HG03135 (cell line): ENCODE results near the gene KHSRP.
"Not testable (repeated sequence)": the region's sequence is repeated elsewhere in the genome, so short reads cannot be mapped to it uniquely, and the experiment has no call there.

Experiments used
- ATAC-seq: cut with Tn5 transposase; IDR thresholded peaks from one replicate; pipeline ENCODE4 v1.9.1; 2021; ENCODE audit warnings: mild to moderate bottlenecking, moderate library complexity; ENCODE audit not compliant: unreplicated experiment

KHSRP gene

DNA sequence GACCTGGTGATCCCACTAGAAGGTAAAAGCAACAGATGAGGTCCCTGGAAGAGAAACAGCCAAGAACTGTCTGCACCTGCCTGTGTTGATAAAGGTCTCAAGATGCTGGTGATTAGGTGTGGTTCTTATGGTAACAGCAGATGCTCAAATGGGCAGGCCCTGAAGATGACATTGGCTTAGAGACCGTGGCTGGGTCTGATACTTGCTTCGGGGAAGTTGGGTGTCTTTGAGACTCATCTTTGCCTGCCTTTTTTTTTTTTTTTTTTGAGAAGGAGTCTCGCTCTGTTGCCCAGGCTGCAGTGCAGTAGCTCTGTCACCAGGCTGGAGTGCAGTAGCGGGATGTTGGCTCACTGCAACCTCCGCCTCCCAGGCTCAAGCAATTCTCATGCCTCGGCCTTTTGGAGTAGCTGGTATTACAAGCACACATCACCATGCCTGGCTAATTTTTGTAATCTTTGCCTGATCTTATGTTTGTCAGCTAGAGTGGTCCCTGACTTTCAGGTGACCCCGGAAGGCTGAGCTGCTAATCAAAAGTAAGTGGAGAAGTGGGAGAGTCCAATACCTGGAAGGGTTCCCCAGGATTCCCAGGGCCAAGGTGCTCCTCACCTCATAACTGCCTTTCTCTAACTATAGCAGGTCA, 27.1 kb upstream of the KHSRP start:
- no peak for ATAC-seq

DNA sequence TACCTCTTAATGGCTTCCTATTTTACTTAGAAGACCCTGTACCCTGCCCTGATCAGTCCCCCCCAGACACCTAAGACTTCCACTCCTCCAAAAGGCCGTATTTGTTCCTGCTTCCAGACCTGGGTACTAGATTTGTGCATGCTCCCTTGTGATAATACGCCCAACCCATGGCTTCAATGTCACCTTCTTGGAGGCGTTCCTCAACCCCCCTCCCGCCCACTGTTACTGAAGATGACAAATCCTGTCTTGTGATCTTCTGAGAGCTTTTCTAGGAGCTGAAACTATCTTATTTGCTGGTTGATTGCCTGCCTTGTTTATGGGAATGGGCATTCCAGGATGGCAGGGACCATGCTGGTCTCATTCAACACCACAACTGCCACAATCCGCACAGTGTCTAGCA, 25.6 kb upstream of the KHSRP start:
- no peak for ATAC-seq

DNA sequence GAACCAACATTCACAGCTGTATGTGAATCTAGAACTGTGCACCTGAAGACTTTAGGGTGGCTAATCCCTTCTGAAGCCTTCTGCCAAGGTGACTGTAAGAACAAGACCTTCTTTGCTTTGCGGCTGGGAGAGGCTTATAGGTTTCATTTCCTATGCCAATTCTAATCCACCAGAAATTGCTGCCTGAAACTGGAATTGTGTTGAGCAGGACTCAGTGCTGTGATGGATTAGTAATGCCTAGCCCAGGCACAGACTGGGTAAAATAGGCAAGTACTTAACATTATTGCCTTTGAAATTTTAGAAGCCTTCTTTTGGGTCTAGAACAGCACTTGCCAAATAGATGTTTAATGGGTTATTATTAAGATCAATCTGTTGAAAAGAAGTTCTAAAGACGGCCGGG, 23.4 kb upstream of the KHSRP start:
- no peak for ATAC-seq

DNA sequence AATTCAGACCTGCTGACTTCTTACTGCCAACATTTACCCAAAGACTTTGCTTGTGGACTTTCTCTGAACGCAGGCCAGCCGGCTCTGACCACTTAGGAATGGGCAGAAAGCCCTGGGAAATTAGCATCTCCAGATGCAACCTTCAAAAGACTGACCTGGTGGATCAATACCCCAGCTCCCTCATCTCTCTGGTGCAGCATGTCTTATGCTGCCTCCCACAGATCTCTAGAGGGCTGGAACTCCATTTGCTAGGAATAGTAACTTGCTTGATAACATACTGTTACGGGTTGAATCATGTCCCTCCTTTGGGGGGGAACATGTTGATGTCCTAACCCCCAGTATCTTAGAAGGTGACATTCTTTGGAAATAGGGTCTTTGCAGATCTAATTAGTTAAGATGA, 21.8 kb upstream of the KHSRP start:
- no peak for ATAC-seq

DNA sequence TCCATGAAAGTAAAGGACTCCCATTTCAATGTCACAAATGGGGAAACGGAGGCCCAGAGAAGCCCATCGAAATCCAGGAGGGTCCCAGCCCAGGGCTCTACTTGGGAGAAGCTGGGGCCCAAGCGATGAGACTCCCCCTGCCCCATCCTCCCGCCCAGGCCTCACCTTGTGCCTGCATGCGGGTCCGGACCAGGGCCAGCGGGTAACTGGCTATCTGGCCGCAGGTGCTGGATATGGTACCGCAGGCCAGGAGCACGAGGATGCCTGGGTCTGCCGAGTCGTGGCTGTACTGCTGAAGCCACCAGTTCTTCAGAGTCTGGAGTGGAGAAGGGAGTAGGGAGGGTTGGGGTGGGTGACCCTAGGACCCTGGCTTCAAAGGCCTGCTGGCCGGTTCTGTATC, 19.4 kb upstream of the KHSRP start:
- ATAC-seq, result no peak

DNA sequence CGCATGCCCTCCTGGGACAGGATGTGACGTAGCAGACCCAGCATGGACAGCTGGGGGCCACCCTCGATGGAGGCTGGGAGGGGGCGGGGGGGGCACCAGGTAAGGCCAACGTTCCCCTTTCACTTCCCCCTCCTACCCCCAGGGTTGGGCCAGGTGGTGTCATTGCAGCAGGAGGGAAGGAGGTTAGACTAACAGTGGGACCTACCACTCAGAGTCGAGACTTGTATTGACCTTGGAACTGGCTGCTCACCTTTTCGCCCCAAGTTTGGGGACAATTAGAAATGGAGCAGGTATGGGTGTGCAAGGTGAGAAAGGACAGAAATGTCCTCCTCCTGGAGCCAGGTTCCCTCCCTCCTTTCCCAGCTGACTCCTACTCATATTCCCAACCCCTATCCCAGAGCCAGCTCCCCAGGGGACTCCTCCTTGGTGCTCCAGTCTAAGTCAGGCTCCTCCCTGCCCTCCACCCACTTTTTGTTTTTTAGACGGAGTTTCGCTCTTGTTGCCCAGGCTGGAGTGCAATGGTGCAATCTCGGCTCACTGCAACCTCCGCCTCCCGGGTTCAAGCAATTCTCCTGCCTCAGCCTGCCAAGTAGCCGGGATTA, 17.6 kb upstream of the KHSRP start:
- no peak for ATAC-seq

DNA sequence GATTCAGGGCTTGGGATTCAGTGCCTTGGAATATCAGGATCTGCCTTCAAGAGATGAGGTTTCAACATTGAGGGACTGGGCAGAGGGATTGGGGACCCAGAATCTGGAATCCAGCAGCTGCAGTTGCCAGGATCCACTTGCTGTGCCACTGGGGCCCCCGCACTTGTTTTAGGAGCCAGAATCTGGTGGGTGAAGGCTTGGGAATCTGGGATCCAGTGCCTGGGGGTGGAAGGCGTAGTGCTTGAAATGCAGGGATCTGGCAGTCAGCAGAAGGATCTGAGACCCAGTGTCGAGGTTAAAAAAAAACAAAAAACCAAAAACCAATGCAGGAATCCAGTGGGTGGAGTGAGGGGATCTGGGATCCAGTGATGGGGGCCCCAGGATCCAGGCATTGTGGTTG, 16.3 kb upstream of the KHSRP start:
- no peak for ATAC-seq

DNA sequence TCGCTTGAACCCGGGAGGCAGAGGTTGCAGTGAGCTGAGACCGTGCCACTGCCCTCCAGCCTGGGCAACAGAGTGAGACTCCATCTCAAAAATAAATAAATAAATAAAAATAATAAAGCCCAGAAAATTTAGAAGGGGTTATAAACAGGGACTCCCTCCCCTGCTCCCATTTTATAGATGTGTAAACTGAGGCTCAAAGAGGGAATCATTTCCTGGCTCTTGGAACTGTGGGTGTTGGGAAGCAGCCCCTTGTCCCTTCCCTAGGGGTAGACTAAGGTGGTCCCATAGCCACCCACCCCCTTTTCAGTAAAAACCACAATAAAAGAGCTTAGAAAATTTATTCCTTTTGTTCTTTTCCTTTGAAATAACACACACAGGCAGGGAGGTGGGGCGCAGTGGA, 15.1 kb upstream of the KHSRP start:
- no peak for ATAC-seq

DNA sequence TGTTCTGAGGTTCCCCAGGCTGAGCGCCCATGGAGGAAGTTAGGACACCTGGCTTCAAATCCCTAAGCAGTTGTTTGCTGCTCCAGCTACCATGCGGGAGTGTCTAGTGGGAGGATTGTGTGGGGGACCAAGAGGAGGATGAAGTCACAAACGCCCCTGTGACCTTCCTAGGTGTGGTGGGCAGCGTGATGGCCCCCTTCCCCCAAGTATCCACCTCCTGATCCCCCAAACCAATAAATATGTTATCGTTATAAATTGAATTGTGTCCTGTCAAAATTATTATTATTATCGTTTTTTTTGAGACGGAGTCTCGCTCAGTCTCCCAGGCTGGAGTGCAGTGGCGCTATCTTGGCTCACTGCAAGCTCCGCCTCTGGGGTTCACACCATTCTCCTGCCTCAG, 9.1 kb upstream of the KHSRP start, which contains the start of gene SLC25A41:
SLC25A41 (minus strand) TSS at position 101 of the 400 bp plus-strand sequence; CDS start at position 31, 70 bp downstream.
- ATAC-seq, result no peak

DNA sequence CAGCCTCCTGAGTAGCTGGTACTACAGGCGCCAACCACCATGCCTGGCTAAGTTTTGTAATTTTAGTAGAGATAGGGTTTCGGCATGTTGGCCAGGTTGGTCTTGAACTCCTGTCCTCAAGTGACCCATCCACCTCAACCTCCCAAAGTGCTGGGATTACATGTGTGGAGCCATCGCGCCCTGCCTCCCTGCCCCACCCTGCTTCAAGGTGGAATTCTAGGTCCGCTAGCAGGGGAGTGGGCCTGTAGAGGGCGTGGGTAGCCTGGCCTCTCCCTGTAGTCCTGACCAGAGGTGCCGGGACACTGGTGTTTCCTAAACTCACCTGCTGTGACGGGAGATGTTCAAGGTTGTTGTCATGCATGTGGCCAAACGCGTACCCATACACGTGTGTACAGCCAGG, 8.6 kb upstream of the KHSRP start:
- ATAC-seq, result no peak

DNA sequence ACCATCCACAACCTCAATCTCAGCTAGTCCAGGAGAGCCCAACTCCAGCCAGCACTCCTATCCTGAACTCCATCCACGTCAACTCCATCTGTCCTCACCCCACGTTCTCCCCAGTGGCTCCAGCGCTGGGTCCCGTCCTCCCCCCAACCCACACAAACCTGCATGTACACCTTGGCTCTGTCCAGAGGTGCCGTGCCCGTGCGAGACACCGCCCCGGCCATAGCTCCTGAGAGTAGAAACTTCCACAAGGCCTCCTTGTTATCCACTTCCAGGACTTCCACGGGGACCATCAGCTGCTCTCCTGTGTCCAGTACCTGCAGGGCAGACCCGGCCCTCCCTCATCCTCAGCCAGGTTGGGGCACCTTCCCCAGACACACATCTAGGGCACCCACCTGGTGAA, 7.3 kb upstream of the KHSRP start:
- ATAC-seq, result no peak

DNA sequence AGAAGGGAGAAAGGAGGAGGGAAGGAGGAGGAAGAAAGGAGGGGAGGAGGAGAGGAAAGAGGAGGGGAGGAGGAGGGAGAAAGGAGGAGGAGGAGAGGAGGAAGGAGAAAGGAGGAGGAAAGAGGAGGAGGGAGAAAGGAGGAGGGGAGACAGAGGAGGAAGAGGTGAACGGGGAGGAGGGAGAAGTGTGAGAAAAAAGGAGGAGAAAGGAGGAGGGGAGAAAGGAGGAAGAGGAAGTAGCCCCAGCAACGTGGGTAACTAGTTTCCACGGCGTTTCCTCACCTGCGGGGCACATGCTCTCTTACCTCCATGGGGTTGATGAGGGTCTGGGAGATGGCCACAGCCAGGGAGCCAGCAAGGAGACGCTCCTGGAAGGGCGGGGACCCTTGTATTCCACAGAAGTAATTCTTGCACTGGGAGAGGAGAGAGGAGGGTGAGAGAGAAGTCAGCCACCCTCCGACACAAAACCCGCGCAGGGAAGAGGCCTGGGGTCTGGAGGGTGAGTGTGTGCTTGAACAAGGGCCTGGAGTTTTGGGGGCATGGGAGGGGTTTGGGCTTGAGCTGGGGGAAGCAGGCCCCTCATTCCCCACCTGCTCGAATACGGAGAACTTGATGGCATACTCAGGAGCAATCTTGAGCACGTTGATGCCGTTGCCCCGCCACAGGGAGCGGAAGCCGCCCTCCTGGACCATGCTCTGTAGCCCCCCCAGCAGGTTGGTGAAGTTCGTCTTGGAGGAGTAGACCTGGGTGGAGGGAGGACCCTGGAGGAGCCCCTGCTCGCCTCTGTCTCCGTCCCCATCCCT, 5.0 kb upstream of the KHSRP start:
- ATAC-seq, result no peak

DNA sequence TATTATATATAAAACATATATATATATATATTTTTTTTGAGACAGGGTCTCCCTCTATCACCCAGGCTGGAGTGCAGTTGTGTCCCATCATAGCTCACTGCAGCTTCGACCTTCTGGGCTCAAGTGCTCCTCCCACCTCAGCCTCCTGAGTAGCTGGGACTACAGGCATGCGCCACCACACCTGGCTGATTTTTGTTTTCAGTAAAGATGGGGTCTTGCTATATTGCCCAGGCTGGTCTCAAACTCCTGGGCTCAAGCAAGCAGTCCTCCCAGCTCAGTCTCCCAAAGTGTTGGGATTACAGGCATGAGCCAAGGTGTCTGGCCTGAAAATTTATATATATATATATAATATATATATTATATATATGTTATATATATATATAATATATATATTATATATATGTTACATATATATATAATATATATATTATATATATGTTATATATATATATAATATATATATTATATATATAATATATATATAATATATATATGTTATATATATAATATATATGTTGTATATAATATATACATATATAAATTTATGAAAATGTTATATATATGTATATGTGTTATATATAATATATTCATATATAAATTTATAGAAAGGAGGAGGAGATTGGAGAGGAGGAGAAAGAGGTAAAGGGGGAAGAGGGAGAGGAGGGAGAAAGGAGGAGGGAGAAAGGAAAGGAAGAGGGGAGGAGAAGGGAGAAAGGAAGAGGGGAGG, 4.2 kb upstream of the KHSRP start:
- ATAC-seq, result not testable (repeated sequence)

DNA sequence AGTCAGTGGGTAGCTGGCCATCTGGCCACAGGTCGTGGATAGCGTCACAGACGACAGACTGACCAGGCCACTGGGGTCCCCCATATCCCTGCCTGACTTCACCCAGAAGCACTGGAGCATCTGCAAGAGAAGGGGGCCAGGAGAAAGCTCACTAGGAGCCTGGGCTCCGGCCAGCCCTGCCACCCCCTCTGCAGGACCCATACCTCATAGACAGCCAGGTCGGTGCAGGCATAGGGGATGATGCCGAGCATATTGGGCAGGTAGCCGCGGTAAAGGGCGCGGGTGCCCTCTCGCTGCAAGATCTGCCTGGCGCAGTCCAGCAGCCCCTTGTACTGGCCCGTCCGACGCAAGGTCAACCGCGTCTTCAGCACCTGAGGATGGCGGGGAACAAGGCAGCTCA, 2.5 kb upstream of the KHSRP start:
- no peak for ATAC-seq

DNA sequence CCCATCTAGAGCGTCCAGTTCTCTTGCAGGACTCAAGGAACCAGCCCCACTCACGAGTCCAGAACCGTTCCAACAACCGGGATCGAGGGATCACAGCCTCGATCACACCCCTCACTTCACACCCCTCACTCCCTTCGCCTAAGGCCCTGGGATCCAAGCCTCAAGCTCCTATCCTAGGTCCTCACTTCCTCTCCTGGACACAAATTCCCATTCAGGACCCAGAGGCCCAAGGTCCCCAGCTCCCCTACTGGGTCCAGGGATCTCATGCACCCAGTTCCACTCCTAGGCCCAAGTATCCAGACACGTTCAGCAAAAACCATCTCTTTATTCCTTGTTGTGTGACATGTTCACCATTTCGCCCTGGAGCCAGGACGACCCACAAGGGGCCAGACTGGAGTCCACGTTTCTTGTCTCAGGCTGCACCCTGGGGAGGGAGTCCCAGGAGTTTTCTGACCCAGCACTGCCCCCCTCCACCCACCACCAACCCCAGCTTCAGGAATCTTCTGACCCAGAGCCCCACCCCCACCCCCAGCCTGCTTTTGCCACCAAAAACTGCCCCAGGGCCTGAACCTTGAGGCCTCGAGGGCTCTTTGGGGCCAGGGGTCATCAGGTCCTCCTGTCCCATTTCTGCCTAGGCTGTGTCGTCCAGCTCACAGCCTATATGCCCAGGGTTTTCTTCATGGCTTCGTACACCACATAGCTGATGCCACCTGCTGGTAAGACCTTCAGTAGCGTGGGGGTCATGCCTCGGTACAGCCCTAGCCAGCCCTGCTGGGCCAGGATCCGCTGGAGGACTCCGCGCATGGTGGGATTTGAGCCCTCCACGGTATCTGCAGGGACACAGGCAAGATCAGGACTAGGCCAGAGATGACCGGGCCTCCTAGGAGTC, 1.4 kb upstream of the KHSRP start:
- no peak for ATAC-seq

DNA sequence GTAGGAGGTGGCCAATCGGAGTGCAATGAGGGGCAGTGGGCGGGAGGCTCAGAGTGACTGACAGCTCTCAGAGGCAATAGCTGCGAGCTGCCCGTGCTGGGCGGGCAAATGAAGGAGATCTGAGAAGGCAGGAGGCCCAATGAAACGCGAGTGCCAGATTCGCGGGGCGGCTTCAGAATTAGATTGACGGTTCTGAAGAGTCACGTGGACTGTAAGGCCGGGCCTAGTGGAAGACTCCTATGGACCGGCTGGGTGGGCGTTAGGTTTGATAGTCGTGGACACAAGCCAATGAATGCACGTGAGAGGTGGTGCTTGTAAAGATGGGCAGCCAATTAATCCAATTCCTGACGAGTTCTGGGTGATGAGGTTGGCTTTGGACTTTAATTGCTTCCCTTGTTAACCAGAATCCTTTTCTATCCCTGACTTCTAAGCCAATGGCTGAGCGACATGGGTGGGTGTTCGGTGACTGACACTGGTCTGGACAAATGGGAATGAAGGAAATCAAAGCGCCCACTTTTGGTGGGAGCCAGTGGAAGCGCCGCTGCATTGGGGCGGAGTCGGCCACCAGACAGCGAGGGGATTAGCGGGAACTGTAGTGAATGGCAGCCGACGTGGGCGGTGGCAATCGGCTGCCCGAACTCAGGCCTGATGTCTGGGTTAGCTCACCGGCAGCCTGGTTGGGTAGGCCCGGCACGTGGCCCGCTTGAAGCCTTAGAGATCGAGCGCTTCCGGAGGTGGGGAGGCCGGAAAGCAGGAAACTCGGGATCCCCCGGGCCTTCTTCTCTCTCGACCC, 524 bp upstream of the KHSRP start:
- peak; percentile 85 for ATAC-seq

DNA sequence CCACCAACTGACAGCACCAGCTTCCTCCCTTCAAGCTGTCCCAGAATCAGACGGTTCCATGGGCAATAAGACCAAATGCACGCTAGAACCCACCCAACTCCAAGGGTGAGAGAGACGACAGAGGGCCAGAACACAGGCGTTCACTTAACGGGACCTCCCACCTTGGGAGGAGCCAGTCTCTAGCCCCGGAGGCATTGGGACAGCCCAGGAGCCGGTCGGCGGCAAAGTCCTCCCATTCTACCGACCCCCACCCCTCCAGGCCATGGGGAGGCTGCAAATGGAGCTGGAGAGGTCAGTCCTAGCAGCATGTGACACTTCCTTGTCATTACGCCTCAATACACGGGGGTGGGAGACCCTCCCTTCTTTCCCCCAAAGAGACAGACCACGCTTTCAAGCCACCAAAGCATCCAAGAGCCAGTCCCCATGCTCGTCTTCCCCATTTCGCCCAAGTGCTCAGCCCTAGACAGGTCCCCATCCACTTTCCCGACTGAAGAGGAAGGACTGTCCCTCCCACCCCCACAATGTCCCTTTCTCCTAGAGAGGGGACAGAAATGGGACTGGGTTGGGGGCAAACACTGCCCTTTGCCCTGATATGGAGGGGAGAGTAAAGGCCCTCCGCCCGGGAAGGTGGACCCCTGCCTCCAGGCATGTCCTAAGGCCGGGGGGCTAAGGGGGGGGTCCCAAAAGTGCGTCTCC, 964 bp downstream of the KHSRP start:
- no peak for ATAC-seq

DNA sequence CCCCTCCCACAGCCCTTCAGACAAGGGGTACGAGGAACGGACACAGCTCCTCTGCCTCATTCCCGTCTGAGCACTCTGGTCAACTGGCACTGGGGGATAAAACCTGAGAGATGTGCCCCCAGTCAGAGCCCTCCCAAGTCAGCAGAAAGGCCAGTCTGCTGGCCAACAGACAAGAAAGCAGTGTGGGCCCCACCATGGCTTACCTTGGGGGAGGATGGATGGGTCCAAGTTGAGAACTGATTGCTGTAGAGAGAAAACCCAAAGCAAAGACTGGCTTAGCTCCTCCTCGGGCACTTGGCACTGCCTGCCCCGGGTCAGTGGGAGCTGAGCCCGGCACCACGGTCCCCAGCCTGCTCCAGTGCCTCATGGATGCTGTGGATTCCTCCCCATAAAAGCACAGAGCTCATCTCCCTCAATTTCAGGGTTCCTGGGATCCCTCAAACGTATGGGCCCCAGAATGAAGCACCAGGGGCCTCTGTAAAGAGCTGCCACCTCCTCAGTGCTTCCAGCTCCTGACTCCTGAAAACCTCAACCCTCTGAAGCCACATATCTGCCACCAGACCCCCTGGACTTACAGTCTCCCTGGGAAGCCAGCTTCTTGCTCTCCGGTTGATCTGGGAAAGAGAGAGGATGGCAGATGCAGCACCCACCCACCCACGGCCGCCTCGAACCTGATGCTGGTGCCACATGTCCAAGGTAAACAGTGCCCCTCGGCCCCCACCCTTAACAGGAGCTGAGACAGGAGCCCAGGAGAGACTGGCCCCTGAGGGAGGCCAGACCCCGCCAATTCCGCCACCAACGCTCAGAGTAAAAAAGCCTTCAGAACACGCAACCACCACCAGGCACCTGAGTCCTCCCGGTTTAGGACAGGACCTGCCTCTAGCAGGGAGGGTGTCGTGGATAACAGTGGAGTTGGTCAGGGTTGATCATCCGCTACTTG, 3.3 kb downstream of the KHSRP start:
- ATAC-seq, result no peak
